ENCODE measurements around the gene NOD1. TPM values are rescaled to one million over a fixed set of nuclear protein-coding genes. Genes with fewer than 3 reads are reported as not detected.

NOD1 gene
- total and polyA plus RNA-seq, 11 donors, result 5.3 to 28.8 (median 9.0) TPM

DNA sequence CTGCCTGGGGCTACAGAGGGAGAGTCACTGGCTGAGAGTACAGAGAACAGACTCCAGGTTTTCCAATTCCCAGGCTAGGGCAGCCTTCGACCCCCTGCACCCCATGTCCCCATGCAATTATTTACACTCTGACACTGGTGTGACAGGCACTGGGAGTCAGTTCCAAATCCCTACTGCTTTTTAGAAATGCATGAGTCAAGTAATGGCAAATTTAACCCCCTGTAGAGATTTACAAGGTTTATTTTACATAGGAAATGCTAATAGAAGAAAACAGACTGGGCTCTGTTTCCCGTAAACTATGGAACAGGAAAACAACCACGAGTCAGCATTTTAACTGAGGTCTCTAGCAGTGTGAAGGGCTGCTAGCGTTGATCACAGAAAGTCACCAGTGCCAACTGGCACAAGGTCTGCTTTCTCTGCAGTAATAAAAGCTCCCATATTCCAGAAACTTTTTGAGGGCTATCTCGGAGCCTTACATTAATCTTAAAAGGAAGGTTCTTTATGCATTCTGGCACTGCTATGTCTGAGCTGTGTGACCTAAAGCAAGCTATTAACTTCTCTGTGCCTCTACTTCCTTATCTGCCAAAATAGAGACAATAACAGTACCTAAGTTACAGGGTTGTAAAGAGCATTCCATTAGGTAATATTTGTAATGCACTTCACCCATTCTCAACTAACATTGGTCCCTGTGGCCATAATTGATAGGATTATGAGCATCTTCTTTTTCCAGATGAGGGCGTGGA lies 28.2 kb downstream of the NOD1 start:
- no peak for DNase-seq
- Histone ChIP-seq H3K36me3 (peaks cover 2 to 100% (median 92%) of the 10 kb centered on the region in 9 donors), H3K4me3 (no peak overlapping the region), H3K4me1 (peaks cover 0 to 34% (median 11%) of the 10 kb centered on the region in 12 donors), H3K9me3 (no peaks in the 10 kb centered on the region), H3K27ac (no peak overlapping the region), H3K27me3 (no peaks in the 10 kb centered on the region)
- WGBS, 4 donors, result 63 to 72% (median 66%) methylated on average over 6 of the region's 6 CpGs
- no peak for ATAC-seq
- TF ChIP-seq POLR2A (IDR thresholded peaks at IDR 0.05), result no peak
- TF ChIP-seq, protein P1, sequence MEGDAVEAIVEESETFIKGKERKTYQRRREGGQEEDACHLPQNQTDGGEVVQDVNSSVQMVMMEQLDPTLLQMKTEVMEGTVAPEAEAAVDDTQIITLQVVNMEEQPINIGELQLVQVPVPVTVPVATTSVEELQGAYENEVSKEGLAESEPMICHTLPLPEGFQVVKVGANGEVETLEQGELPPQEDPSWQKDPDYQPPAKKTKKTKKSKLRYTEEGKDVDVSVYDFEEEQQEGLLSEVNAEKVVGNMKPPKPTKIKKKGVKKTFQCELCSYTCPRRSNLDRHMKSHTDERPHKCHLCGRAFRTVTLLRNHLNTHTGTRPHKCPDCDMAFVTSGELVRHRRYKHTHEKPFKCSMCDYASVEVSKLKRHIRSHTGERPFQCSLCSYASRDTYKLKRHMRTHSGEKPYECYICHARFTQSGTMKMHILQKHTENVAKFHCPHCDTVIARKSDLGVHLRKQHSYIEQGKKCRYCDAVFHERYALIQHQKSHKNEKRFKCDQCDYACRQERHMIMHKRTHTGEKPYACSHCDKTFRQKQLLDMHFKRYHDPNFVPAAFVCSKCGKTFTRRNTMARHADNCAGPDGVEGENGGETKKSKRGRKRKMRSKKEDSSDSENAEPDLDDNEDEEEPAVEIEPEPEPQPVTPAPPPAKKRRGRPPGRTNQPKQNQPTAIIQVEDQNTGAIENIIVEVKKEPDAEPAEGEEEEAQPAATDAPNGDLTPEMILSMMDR (IDR thresholded peaks at IDR 0.05), result no peak
- intact Hi-C loops (cut with DNase I), result no loop called here

DNA sequence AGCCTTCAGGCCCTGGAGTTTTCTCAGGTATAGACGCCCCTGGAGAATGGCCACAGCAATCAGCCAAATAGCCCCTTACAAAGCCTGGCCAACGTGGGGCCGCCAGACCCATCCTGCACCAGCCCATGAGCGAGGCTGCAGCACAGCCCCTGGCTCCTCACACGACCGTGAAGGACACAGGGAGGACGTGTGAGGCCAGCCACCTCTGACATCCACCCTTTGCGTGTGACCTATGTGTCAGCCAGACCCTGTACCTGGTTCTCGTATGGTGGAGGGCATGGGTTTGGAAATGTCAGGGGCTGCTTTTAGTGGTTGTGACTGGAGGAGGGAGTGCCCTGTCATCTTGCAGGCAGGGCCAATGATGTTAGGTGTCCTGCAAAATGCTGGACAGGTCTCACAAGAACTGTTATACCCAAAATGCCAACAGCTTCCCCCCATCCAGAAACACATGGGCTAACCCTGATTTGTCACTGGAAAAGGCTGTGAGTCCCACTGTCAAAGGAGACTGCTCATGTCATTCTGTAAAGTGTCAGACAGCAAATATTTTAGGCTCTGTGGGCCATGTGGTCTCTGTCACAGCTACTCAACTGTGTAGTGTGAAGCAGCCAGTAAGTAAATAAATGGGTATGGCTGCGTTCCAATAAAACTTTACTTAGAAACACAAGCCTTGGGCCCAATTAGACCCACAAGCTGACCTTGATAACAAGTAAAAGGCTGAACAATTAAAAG lies 30.0 kb downstream of the NOD1 start:
- peaks cover 2 to 85% (median 77%) of the 10 kb centered on the region in 9 donors for H3K36me3 ChIP-seq
- TF ChIP-seq POLR2A (IDR thresholded peaks at IDR 0.05), result no peak
- TF ChIP-seq, protein P1 (IDR thresholded peaks at IDR 0.05), result no peak
- DNase-seq, result peak in 1 of 5 donors; percentile 45
- H3K4me1 ChIP-seq, result peaks cover 0 to 25% (median 7%) of the 10 kb centered on the region in 12 donors
- 50 to 66% (median 54%) methylated on average over 10 of the region's 10 CpGs for WGBS, 4 donors
- H3K9me3 ChIP-seq, result no peaks in the 10 kb centered on the region
- peak overlapping the region; percentile 3 to 88 (median 61) for H3K27ac ChIP-seq
- peak; percentile 88 to 91 (median 90) for ATAC-seq
- intact Hi-C loops (cut with DNase I), result no loop called here
- H3K4me3 ChIP-seq, result no peak overlapping the region
- no peaks in the 10 kb centered on the region for H3K27me3 ChIP-seq

DNA sequence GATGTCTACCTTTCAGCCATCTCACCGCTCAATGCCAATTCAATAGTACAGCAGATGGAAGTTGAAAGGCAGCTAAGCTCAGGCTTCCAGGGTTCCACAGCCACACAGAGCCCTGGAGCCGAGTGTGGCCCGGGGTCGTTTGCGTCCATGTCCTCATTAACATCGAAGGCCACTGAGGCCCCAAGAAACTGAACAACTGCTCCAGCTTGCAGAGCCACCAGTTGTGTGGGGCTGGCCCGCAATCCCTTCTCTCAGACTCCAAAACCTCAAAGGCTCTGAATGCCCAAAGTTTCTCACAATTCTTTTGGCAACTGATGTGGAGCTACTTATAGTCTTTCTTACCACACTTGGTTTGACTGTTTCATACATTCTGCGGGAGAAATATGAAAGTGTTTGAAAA lies 31.1 kb downstream of the NOD1 start:
- ATAC-seq (no peak), DNase-seq (no peak)
- TF ChIP-seq POLR2A (IDR thresholded peaks at IDR 0.05), result no peak
- TF ChIP-seq, protein P1 (IDR thresholded peaks at IDR 0.05), result no peak
- H3K36me3 ChIP-seq, result peaks cover 0 to 73% (median 66%) of the 10 kb centered on the region in 9 donors
- H3K27ac ChIP-seq, result peak overlapping the region in 1 of 12 donors; percentile 79
- peaks cover 0 to 21% (median 6%) of the 10 kb centered on the region in 12 donors for H3K4me1 ChIP-seq
- WGBS, 4 donors, result 94 to 97% (median 97%) methylated on average over 8 of the region's 8 CpGs
- no peak overlapping the region for H3K4me3 ChIP-seq
- intact Hi-C loops (cut with DNase I), result no loop called here
- no peaks in the 10 kb centered on the region for H3K27me3 ChIP-seq
- H3K9me3 ChIP-seq, result no peaks in the 10 kb centered on the region

DNA sequence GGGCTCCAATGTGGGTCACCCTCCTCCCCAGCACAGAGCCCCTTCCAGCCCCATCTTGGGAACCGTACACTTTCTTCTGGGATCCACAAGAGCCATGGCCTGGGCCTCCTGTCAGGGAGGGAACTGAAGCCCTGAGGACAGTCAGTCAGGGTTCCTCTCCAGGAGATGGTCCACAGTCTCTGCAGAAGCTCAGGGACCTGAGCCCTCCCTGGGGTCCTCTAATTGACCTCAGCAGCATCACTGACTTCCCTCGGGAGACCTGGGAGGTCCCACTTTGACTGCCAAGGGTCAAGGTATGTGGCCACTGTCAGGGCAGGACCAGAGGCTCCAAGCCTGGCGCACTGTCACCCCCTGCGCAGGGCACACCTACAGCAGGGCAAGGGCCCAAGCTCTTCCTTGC lies 32.3 kb downstream of the NOD1 start:
- 83 to 94% (median 93%) methylated on average over 4 of the region's 4 CpGs for WGBS, 4 donors
- H3K9me3 ChIP-seq, result no peaks in the 10 kb centered on the region
- peaks cover 0 to 61% (median 54%) of the 10 kb centered on the region in 9 donors for H3K36me3 ChIP-seq
- TF ChIP-seq, protein P1 (IDR thresholded peaks at IDR 0.05), result no peak
- TF ChIP-seq POLR2A (IDR thresholded peaks at IDR 0.05), result no peak
- intact Hi-C loops (cut with DNase I), result no loop called here
- DNase-seq (no peak), ATAC-seq (peak in 1 of 4 donors; percentile 2)
- no peak overlapping the region for H3K27ac ChIP-seq
- H3K4me3 ChIP-seq, result no peak overlapping the region
- peaks cover 0 to 21% (median 6%) of the 10 kb centered on the region in 12 donors for H3K4me1 ChIP-seq
- no peaks in the 10 kb centered on the region for H3K27me3 ChIP-seq

All from heart left ventricle (tissue), 16 donors.